ENCODE results near the gene HSPA13. TPM values are rescaled to one million over a fixed set of nuclear protein-coding genes. Genes with fewer than 3 reads are reported as not detected.

HSPA13 gene
- polyA plus RNA-seq, 2 of the 4 experiments (the other 2 are of a cell fraction): 16.0 to 52.0 TPM

GRCh38 chr21:14356746-14357145 lies 26.2 kb downstream of the HSPA13 start:
- Histone ChIP-seq H3K9me3 (no peaks in the 10 kb centered on the region), H3K4me2 (no peak overlapping the region), H3K4me1 (no peaks in the 10 kb centered on the region), H3K4me3 (no peak overlapping the region), H3K27ac (no peak overlapping the region)
- TF ChIP-seq NFE2L2 (conservative IDR thresholded peaks at IDR 0.05; ENCODE audit: low read length): no peak
- TF ChIP-seq MAFK (IDR thresholded peaks at IDR 0.05; ENCODE audit: partially characterized antibody): no peak
- TF ChIP-seq JUN (IDR thresholded peaks at IDR 0.05): no peak
- no peak for TF ChIP-seq CEBPB (IDR thresholded peaks at IDR 0.05)
- TF ChIP-seq ELK1 (IDR thresholded peaks at IDR 0.05; ENCODE audit: low read depth, low read length): no peak
- TF ChIP-seq HDAC2 (IDR thresholded peaks at IDR 0.05): no peak
- TF ChIP-seq FOXS1 (CRISPR knock-in tag; IDR thresholded peaks at IDR 0.05): no peak
- no peak for TF ChIP-seq SREBF2 (IDR thresholded peaks at IDR 0.05)
- TF ChIP-seq EHMT2 (IDR thresholded peaks at IDR 0.05; ENCODE audit: low read depth): no peak
- no peak for TF ChIP-seq CBX8 (IDR thresholded peaks at IDR 0.05)
- TF ChIP-seq ATOH8 (CRISPR knock-in tag; IDR thresholded peaks at IDR 0.05; ENCODE audit: low read depth): no peak
- no peak for TF ChIP-seq PBX3 (IDR thresholded peaks at IDR 0.05)
- no peak for TF ChIP-seq JUNB (IDR thresholded peaks at IDR 0.05)
- TF ChIP-seq CBX2 (IDR thresholded peaks at IDR 0.05; ENCODE audit: borderline replicate concordance, low read depth): no peak
- POLR2A ChIA-PET: no interaction called here
- 24% methylated on average over 4 of the region's 4 CpGs for WGBS (ENCODE audit: missing lambda C conversion rate)
- DNase-seq (ENCODE audit: low read depth in 1 of 2, low spot score in 1 of 2) (no peak), ATAC-seq (no peak), FAIRE-seq (no peak)
- CTCF ChIA-PET: no interaction called here

- DNase-seq (ENCODE audit: low read depth in 1 of 2, low spot score in 1 of 2): no peak
- no peak overlapping the region for H3K27ac ChIP-seq
- no peak for TF ChIP-seq E2F6 (IDR thresholded peaks at IDR 0.05; ENCODE audit: borderline replicate concordance, low read depth)
- no peak for TF ChIP-seq RFX5 (IDR thresholded peaks at IDR 0.05)
- TF ChIP-seq FOXS1 (CRISPR knock-in tag; IDR thresholded peaks at IDR 0.05): no peak
- no peak for TF ChIP-seq ZNF302 (CRISPR knock-in tag; IDR thresholded peaks at IDR 0.05)
- TF ChIP-seq MAFK (IDR thresholded peaks at IDR 0.05; ENCODE audit: partially characterized antibody): no peak
- TF ChIP-seq HES2 (IDR thresholded peaks at IDR 0.05): no peak
- no peak for TF ChIP-seq TFCP2L1 (CRISPR knock-in tag; IDR thresholded peaks at IDR 0.05)
- TF ChIP-seq USF2 (IDR thresholded peaks at IDR 0.05): no peak
- no peak overlapping the region for H3K4me3 ChIP-seq
- H3K4me1 ChIP-seq: no peaks in the 10 kb centered on the region
- no peak for FAIRE-seq
- no peaks in the 10 kb centered on the region for H3K9me3 ChIP-seq
- H3K4me2 ChIP-seq: no peak overlapping the region
- ChIA-PET POLR2A (no interaction called here), CTCF (no interaction called here)
- no peak for ATAC-seq
These were observed 28.4 kb downstream of the HSPA13 start for GRCh38 chr21:14354515-14354914.

- CTCF ChIA-PET: no interaction called here
- 0% methylated on average over 1 of the region's 1 CpG for WGBS (ENCODE audit: missing lambda C conversion rate)
- FAIRE-seq (no peak), DNase-seq (ENCODE audit: low read depth in 1 of 2, low spot score in 1 of 2) (no peak), ATAC-seq (no peak)
- Histone ChIP-seq H3K4me1 (no peaks in the 10 kb centered on the region), H3K4me3 (no peak overlapping the region), H3K4me2 (no peak overlapping the region), H3K27ac (no peak overlapping the region), H3K9me3 (no peaks in the 10 kb centered on the region)
- no peak for TF ChIP-seq RNF2 (IDR thresholded peaks at IDR 0.05; ENCODE audit: borderline replicate concordance, low read depth)
- no peak for TF ChIP-seq BHLHE40 (IDR thresholded peaks at IDR 0.05; ENCODE audit: low read depth, low read length)
- no peak for TF ChIP-seq SREBF2 (IDR thresholded peaks at IDR 0.05)
- no peak for TF ChIP-seq ELK1 (IDR thresholded peaks at IDR 0.05; ENCODE audit: low read depth, low read length)
- no peak for TF ChIP-seq HOXB5 (CRISPR knock-in tag; IDR thresholded peaks at IDR 0.05)
- TF ChIP-seq HES2 (IDR thresholded peaks at IDR 0.05): no peak
- TF ChIP-seq EHMT2 (IDR thresholded peaks at IDR 0.05; ENCODE audit: low read depth): no peak
- TF ChIP-seq CBX8 (IDR thresholded peaks at IDR 0.05): no peak
- no peak for TF ChIP-seq POLR2AphosphoS2 (conservative IDR thresholded peaks at IDR 0.05; ENCODE audit: low read length)
- POLR2A ChIA-PET: no interaction called here
These were observed 29.2 kb downstream of the HSPA13 start for GRCh38 chr21:14353726-14354125.
